HepG2 (cell line): ENCODE measurements around the gene YIPF1. TPM values are rescaled to one million over a fixed set of nuclear protein-coding genes. Genes with fewer than 3 reads are reported as not detected.

Source experiments
- CBX5 ChIP-seq: sonication (generic); formaldehyde crosslinking; IDR thresholded peaks from 2 replicates; pipeline ENCODE4 v1.4.0; 2020; ENCODE audit warnings: missing genetic modification reagents, borderline replicate concordance
- GATAD1 ChIP-seq: IDR thresholded peaks from 2 replicates; pipeline ENCODE4 v1.6.1; 2016; ENCODE audit warnings: missing genetic modification reagents, missing compliant biosample characterization
- HMGXB3 ChIP-seq: sonication (generic); formaldehyde crosslinking; IDR thresholded peaks from 2 replicates; pipeline ENCODE4 v1.4.0; 2020; ENCODE audit warnings: missing genetic modification reagents, borderline replicate concordance
- KLF12 ChIP-seq: sonication (generic); formaldehyde crosslinking; IDR thresholded peaks from 2 replicates; pipeline ENCODE4 v1.4.0; 2020; ENCODE audit warnings: missing genetic modification reagents, borderline replicate concordance
- NAIF1 ChIP-seq: sonication (generic); formaldehyde crosslinking; IDR thresholded peaks from 2 replicates; pipeline ENCODE4 v1.5.0; 2020; ENCODE audit warnings: mild to moderate bottlenecking, missing genetic modification reagents, borderline replicate concordance
- SRF ChIP-seq: IDR thresholded peaks from 2 replicates; pipeline ENCODE4 v1.6.1; 2011; ENCODE audit warnings: mild to moderate bottlenecking, low read depth, low read length, moderate library complexity
- TFDP2 ChIP-seq: sonication (generic); formaldehyde crosslinking; IDR thresholded peaks from 2 replicates; pipeline ENCODE4 v1.4.0; 2020; ENCODE audit warnings: missing genetic modification reagents
- ZBTB14 ChIP-seq: sonication (generic); formaldehyde crosslinking; IDR thresholded peaks from 2 replicates; pipeline ENCODE4 v1.4.0; 2020; ENCODE audit warnings: missing genetic modification reagents
- ZBTB3 ChIP-seq: sonication (generic); formaldehyde crosslinking; IDR thresholded peaks from 2 replicates; pipeline ENCODE4 v1.4.0; 2020; ENCODE audit warnings: low read depth, mild to moderate bottlenecking, moderate library complexity, missing genetic modification reagents, borderline replicate concordance
- ZKSCAN5 ChIP-seq: sonication (generic); formaldehyde crosslinking; IDR thresholded peaks from 2 replicates; pipeline ENCODE4 v1.5.1; 2020; ENCODE audit warnings: mild to moderate bottlenecking, missing genetic modification reagents
- ZNF280B ChIP-seq: sonication (generic); formaldehyde crosslinking; IDR thresholded peaks from 2 replicates; pipeline ENCODE4 v1.5.0; 2020; ENCODE audit warnings: missing genetic modification reagents, mild to moderate bottlenecking, borderline replicate concordance
- ZNF709 ChIP-seq: sonication (generic); formaldehyde crosslinking; IDR thresholded peaks from 2 replicates; pipeline ENCODE4 v1.5.0; 2020; ENCODE audit warnings: mild to moderate bottlenecking, missing genetic modification reagents
- ZNF710 ChIP-seq: sonication (generic); formaldehyde crosslinking; IDR thresholded peaks from 2 replicates; pipeline ENCODE4 v1.5.0; 2020; ENCODE audit warnings: mild to moderate bottlenecking, missing genetic modification reagents, borderline replicate concordance
- ZNF770 ChIP-seq: sonication (generic); formaldehyde crosslinking; IDR thresholded peaks from 2 replicates; pipeline ENCODE4 v1.5.0; 2020; ENCODE audit warnings: mild to moderate bottlenecking, missing genetic modification reagents
- polyA plus RNA-seq, 8 experiments: library from polyadenylated mRNA; depleted of rRNA in 3 of 8; stranded (reverse) in 7 of 8; unstranded in 1 of 8; fragments of >200 nt; fragmentation: Illumina TruSeq in 4 of 8; extraction: Trizol in 4 of 8; gene quantifications; 2 replicates each; pipeline versions ENCODE4 v1.2.1 to v1.2.3, GENCODE V29; 2011 to 2016; ENCODE audit warnings: low read depth in 4 of 8, missing spikeins in 1 of 8, mixed read lengths in 1 of 8; ENCODE audit not compliant: insufficient read depth in 1 of 8
- total RNA-seq, 5 experiments: library from RNA; depleted of rRNA; stranded (reverse); fragments of >200 nt; fragmentation: Illumina TruSeq; extraction: Trizol; gene quantifications; 2 replicates each; pipeline ENCODE4 v1.2.3, GENCODE V29; 2016; ENCODE audit warnings: low read depth in 1 of 5

The YIPF1 gene
- total and polyA plus RNA-seq, 2 of the 13 experiments (the other 11 are each of a cell fraction or from before 2014, with no cell fraction given), result 21.1 to 31.9 TPM

- peak; percentile 68 for TF ChIP-seq ZBTB14 (CRISPR knock-in tag)
- TF ChIP-seq ZNF280B, result peak; percentile 82; the same call in 1 of the 2 replicates
- TF ChIP-seq NAIF1 (CRISPR knock-in tag), result peak; percentile 80; the same call in 1 of the 2 replicates
- peak; percentile 89 for TF ChIP-seq ZNF709 (CRISPR knock-in tag)
- peak; percentile 95 for TF ChIP-seq ZBTB3 (CRISPR knock-in tag)
- TF ChIP-seq ZNF770, result peak; percentile 55; the same call in 1 of the 2 replicates
- peak; percentile 93; the same call in 1 of the 2 replicates for TF ChIP-seq CBX5 (CRISPR knock-in tag)
- peak; percentile 80; the same call in 1 of the 2 replicates for TF ChIP-seq KLF12
- no peak for TF ChIP-seq ZKSCAN5 (CRISPR knock-in tag)
- TF ChIP-seq ZNF710 (CRISPR knock-in tag), result no peak
- TF ChIP-seq HMGXB3, result peak; percentile 94
- TF ChIP-seq TFDP2, result peak; percentile 98
- 0 out of 2 replicates have a peak, but pooled peaks have one; percentile 37 for TF ChIP-seq SRF
- TF ChIP-seq GATAD1, result peak; percentile 93
Observed at GRCh38 chr1:53837924-53838653, 51.5 kb downstream of the YIPF1 start, which contains the start of gene NDC1 (continued).
